Endometrial microvascular endothelial cells (primary cell): ENCODE data around the gene TOMM7. TPM values are rescaled to one million over a fixed set of nuclear protein-coding genes. Genes with fewer than 3 reads are reported as not detected.

ENCODE experiments used
- total RNA-seq: library from RNA; depleted of rRNA; stranded (reverse); fragments of >200 nt; gene quantifications from one replicate; pipeline ENCODE4 v1.2.3, GENCODE V29; 2015; ENCODE audit errors: inconsistent ontology term

Gene TOMM7
- total RNA-seq, 1 donor from 2014 or later: 85.8 TPM

Other genes starting within 250 kb of the TOMM7 start
- 6.6 TPM for gene IL6, start 95.6 kb downstream of the TOMM7 start, total RNA-seq
- gene HYCC1, start 191.3 kb upstream of the TOMM7 start, total RNA-seq: 59.3 TPM